ENCODE results near the gene NABP2.

- TF ChIP-seq CTCF (IDR thresholded peaks at IDR 0.05; ENCODE audit: borderline replicate concordance, extremely low read depth, low read length, poor library complexity, severe bottlenecking) (no peak), EZH2 (IDR thresholded peaks at IDR 0.05; ENCODE audit: borderline replicate concordance, low read depth, low read length, severe bottlenecking) (no peak)
Observed at GRCh38 chr12:56197921-56198635, 26.1 kb upstream of the NABP2 start.

All from DND-41 (cell line).